HG02885 (cell line): ENCODE data around the gene RNASEH2A.

ENCODE experiments used
- ATAC-seq: cut with Tn5 transposase; IDR thresholded peaks from one replicate; pipeline ENCODE4 v1.9.1; 2021; ENCODE audit warnings: mild to moderate bottlenecking; ENCODE audit not compliant: unreplicated experiment, poor library complexity

The RNASEH2A gene

GRCh38 chr19:12847159-12848139 is 41.1 kb downstream of the RNASEH2A start:
- peak; percentile 69 for ATAC-seq

GRCh38 chr19:12856653-12857052 is 50.3 kb downstream of the RNASEH2A start:
- ATAC-seq, result no peak

GRCh38 chr19:12858041-12858928 is 51.9 kb downstream of the RNASEH2A start:
- ATAC-seq, result no peak

- ATAC-seq, result no peak
Observed at GRCh38 chr19:12859546-12859945, 53.2 kb downstream of the RNASEH2A start.
